IMR-90 (cell line): ENCODE data around the gene KLHDC9. TPM values are rescaled to one million over a fixed set of nuclear protein-coding genes. Genes with fewer than 3 reads are reported as not detected.

Source experiments
- ATAC-seq: fragments of 200-7000 bp; cut with Tn5 transposase; 2 replicates; pipeline ENCODE4 v1.9.1; 2020; ENCODE audit warnings: low read depth, mild to moderate bottlenecking, moderate library complexity
- BruUV-seq: library from RNA; stranded (reverse); fragments of 400-500 nt; replicated peaks from 2 replicates; lab custom pipeline; 2021; lab: Mats Ljungman, UMichigan
- CTCF ChIA-PET: fragments of 300-600 bp; formaldehyde crosslinking; extraction: SDS; loops from one replicate; lab custom pipeline; 2021; ENCODE audit warnings: antibody characterized with exemption; lab: Yijun Ruan, JAX
- POLR2A ChIA-PET: fragments of 300-600 bp; sonication (Branson Sonifier 250); formaldehyde crosslinking; loops from one replicate; lab custom pipeline; 2022; ENCODE audit warnings: antibody characterized with exemption; ENCODE audit not compliant: unreplicated experiment; lab: Charles Lee
- DNase-seq: peaks from one replicate; pipeline ENCODE4 v3.0.0; 2013
- H2AFZ ChIP-seq: replicated peaks from 2 replicates; pipeline ENCODE3; 2013; ENCODE audit warnings: low read length, mild to moderate bottlenecking; ENCODE audit not compliant: poor library complexity
- H2AK5ac ChIP-seq: 2 replicates; pipeline ENCODE4 v1.6.1; 2013; ENCODE audit warnings: low read depth, low read length, inconsistent platforms
- H2AK9ac ChIP-seq: replicated peaks from 2 replicates; pipeline ENCODE3; 2013; ENCODE audit warnings: mild to moderate bottlenecking, low read depth, low read length, moderate library complexity; ENCODE audit not compliant: poor library complexity
- H2BK120ac ChIP-seq: 2 replicates; pipeline ENCODE4 v1.6.1; 2013; ENCODE audit warnings: low read depth, low read length, inconsistent platforms
- H2BK15ac ChIP-seq: 3 replicates; pipeline ENCODE4 v1.6.1; 2013; ENCODE audit warnings: low read depth, low read length, inconsistent platforms
- H2BK20ac ChIP-seq: 2 replicates; pipeline ENCODE4 v1.6.1; 2013; ENCODE audit warnings: low read depth, mild to moderate bottlenecking, inconsistent platforms, low read length, moderate library complexity
- H2BK5ac ChIP-seq: 2 replicates; pipeline ENCODE4 v1.6.1; 2013; ENCODE audit warnings: mild to moderate bottlenecking, low read depth, low read length, inconsistent platforms; ENCODE audit not compliant: poor library complexity, severe bottlenecking
- H3K14ac ChIP-seq: replicated peaks from 2 replicates; pipeline ENCODE4 v1.6.1; 2013; ENCODE audit warnings: low read depth, low read length, inconsistent platforms
- H3K18ac ChIP-seq: 2 replicates; pipeline ENCODE4 v1.6.1; 2013; ENCODE audit warnings: low read depth, low read length, control low read depth
- H3K23ac ChIP-seq: 2 replicates; pipeline ENCODE4 v1.6.1; 2013; ENCODE audit warnings: low read depth, low read length, inconsistent platforms
- H3K27ac ChIP-seq: 2 replicates; pipeline ENCODE4 v1.5.1; 2013; ENCODE audit warnings: mild to moderate bottlenecking, control low read depth, low read length; ENCODE audit not compliant: insufficient read depth
- H3K27me3 ChIP-seq: 2 replicates; pipeline ENCODE4 v1.6.1; 2013; ENCODE audit warnings: low read length; ENCODE audit not compliant: control insufficient read depth, insufficient read depth
- H3K36me3 ChIP-seq: 2 replicates; pipeline ENCODE4 v1.6.1; 2013; ENCODE audit warnings: low read length, mixed read lengths; ENCODE audit not compliant: control insufficient read depth, insufficient read depth
- H3K4ac ChIP-seq: 2 replicates; pipeline ENCODE4 v1.6.1; 2013; ENCODE audit warnings: low read depth, low read length, inconsistent platforms
- H3K4me1 ChIP-seq: 2 replicates; pipeline ENCODE4 v1.6.1; 2013; ENCODE audit warnings: low read length, mixed read lengths; ENCODE audit not compliant: control insufficient read depth, insufficient read depth
- H3K4me2 ChIP-seq: 2 replicates; pipeline ENCODE4 v1.6.1; 2013; ENCODE audit warnings: low read depth, mild to moderate bottlenecking, control low read depth, low read length, moderate library complexity
- H3K4me3 ChIP-seq: 2 replicates; pipeline ENCODE4 v1.5.1; 2013; ENCODE audit warnings: low read depth, mild to moderate bottlenecking, control low read depth, low read length, moderate library complexity; ENCODE audit not compliant: insufficient read depth
- H3K56ac ChIP-seq: 2 replicates; pipeline ENCODE4 v1.6.1; 2013; ENCODE audit warnings: low read length, inconsistent platforms; ENCODE audit not compliant: insufficient read depth; ENCODE audit errors: extremely low read depth
- H3K79me1 ChIP-seq, 2 experiments: 2 replicates each; pipeline ENCODE4 v1.6.1; 2013; ENCODE audit warnings: low read length in 2 of 2, inconsistent platforms in 1 of 2, low read depth in 1 of 2
- H3K9ac ChIP-seq: 2 replicates; pipeline ENCODE4 v1.6.1; 2013; ENCODE audit warnings: low read depth, low read length, control low read depth
- H3K9me1 ChIP-seq: 2 replicates; pipeline ENCODE4 v1.6.1; 2013; ENCODE audit warnings: low read length, inconsistent platforms; ENCODE audit not compliant: insufficient read depth
- H3K9me3 ChIP-seq: 2 replicates; pipeline ENCODE4 v1.6.1; 2013; ENCODE audit warnings: low read length; ENCODE audit not compliant: control insufficient read depth, insufficient read depth
- H4K20me1 ChIP-seq: 2 replicates; pipeline ENCODE4 v1.6.1; 2013; ENCODE audit warnings: low read length, inconsistent platforms; ENCODE audit not compliant: insufficient read depth
- H4K5ac ChIP-seq: 2 replicates; pipeline ENCODE4 v1.6.1; 2013; ENCODE audit warnings: mild to moderate bottlenecking, low read depth, low read length, control low read depth
- H4K8ac ChIP-seq, 2 experiments: 2 replicates each; pipeline ENCODE4 v1.6.1; 2013; ENCODE audit warnings: low read depth in 2 of 2, low read length in 2 of 2, control low read depth in 1 of 2, inconsistent platforms in 1 of 2
- H4K91ac ChIP-seq: 2 replicates; pipeline ENCODE4 v1.6.1; 2013; ENCODE audit warnings: low read depth, low read length, inconsistent platforms; ENCODE audit not compliant: insufficient read depth
- USF2 ChIP-seq: fragments of 150-350 bp; IDR thresholded peaks from 2 replicates; pipeline ENCODE4 v1.6.1; 2017; ENCODE audit warnings: mild to moderate bottlenecking, antibody characterized with exemption, low read length, low read depth
- WGBS, 2 experiments: methylation state at CpG; one replicate each; pipeline versions ENCODE4 v1.1.5 to v1.1.7; 2013; ENCODE audit warnings: missing lambda C conversion rate in 2 of 2; ENCODE audit not compliant: insufficient read length in 1 of 2; ENCODE audit errors: extremely low coverage in 2 of 2; 5-methylcytosine and 5-hydroxymethylcytosine counted together
- dilution Hi-C: fragments of 300-500 bp; cut with HindIII; formaldehyde crosslinking; loops from one replicate; pipeline ENCODE4 v1.14.3; 2018; ENCODE audit warnings: low sequenced_read_pairs; ENCODE audit not compliant: unreplicated experiment
- in situ Hi-C: fragments of 300-500 bp; cut with MboI; formaldehyde crosslinking; loops from 3 replicates; pipeline ENCODE4 v1.14.3; 2019; ENCODE audit warnings: low sequenced_read_pairs, inconsistent platforms, mixed read lengths
- intact Hi-C: fragments of 100-400 bp; cut with micrococcal nuclease; formaldehyde crosslinking; loops from 2 replicates; pipeline ENCODE4 v1.10.0; 2022
- polyA plus RNA-seq, 3 experiments: library from polyadenylated mRNA; depleted of rRNA; stranded (reverse); fragments of >200 nt; gene quantifications; 2 replicates each; pipeline ENCODE4 v1.2.3, GENCODE V29; 2012; ENCODE audit warnings: low replicate concordance in 1 of 3
- total RNA-seq: library from RNA; depleted of rRNA; stranded (reverse); fragments of >200 nt; gene quantifications from 2 replicates; pipeline ENCODE4 v1.2.3, GENCODE V29; 2012

Gene KLHDC9
- total and polyA plus RNA-seq, 2 of the 4 experiments (the other 2 are of a cell fraction): 0.18 to 0.70 TPM

GRCh38 chr1:161140755-161141400 lies 42.7 kb downstream of the KLHDC9 start:
- Histone ChIP-seq H3K14ac (no peak overlapping the region), H3K4ac (no peak overlapping the region), H2BK5ac (no peak overlapping the region), H3K4me2 (no peak overlapping the region), H3K56ac (no peak overlapping the region), H2BK15ac (no peak overlapping the region), H3K9me1 (no peaks in the 10 kb centered on the region), H3K4me3 (no peak overlapping the region), H3K23ac (no peak overlapping the region), H2AK5ac (no peak overlapping the region), H3K36me3 (no peaks in the 10 kb centered on the region), H4K5ac (no peak overlapping the region), H2AK9ac (no peak overlapping the region), H4K20me1 (no peaks in the 10 kb centered on the region; the same call in 1 of the 2 replicates), H4K91ac (no peak overlapping the region), H3K79me1 (peaks cover 8 to 15% of the 10 kb centered on the region in 2 experiments; a peak in 3 of 4 replicates), H3K9me3 (no peaks in the 10 kb centered on the region), H2BK20ac (no peak overlapping the region), H3K18ac (no peak overlapping the region), H2BK120ac (no peak overlapping the region), H3K27me3 (no peaks in the 10 kb centered on the region), H3K4me1 (no peaks in the 10 kb centered on the region), H2AFZ (no peak overlapping the region), H3K27ac (no peak overlapping the region), H3K9ac (no peak overlapping the region), H4K8ac (no peak overlapping the region)
- BruUV-seq: no TSS peak
- in situ Hi-C loops: no loop called here
- ATAC-seq (no peak), DNase-seq (no peak)
- dilution Hi-C loops: no loop called here
- ChIA-PET POLR2A (interaction anchor here (1.2 kb wide), 1 partner anchor 13 kb away, joined by 5 read pairs; the partner anchor contains the start of gene UFC1), CTCF (interaction anchor here (0.7 kb wide), 1 partner anchor 11 kb away, joined by 3 read pairs; no protein-coding TSS in a partner anchor)
- TF ChIP-seq USF2: no peak
- 97% methylated on average over 14 of the region's 29 CpGs; no CpG with 5 or more reads in 1 of the 2 experiments for WGBS, 2 experiments
- intact Hi-C loops: no loop called here
